Vagina (tissue), 2 donors: Measurements from ENCODE around the gene SCFD2. TPM values are rescaled to one million over a fixed set of nuclear protein-coding genes. Genes with fewer than 3 reads are reported as not detected.

Source experiments
- DNase-seq, 2 donors: peaks; one replicate each; pipeline ENCODE4 v3.0.0-alpha.2; 2017; ENCODE audit errors: extremely low spot score in 2 of 2
- H3K27ac ChIP-seq: fragments of 200-600 bp; sonication (generic); one replicate; pipeline ENCODE4 v1.5.1; 2019
- H3K27me3 ChIP-seq: fragments of 200-600 bp; sonication (generic); one replicate; pipeline ENCODE4 v1.5.1; 2019
- H3K36me3 ChIP-seq, 2 donors: fragments of 200-600 bp; sonication (generic); one replicate each; pipeline ENCODE4 v1.5.1; 2017 to 2019
- H3K4me1 ChIP-seq: fragments of 200-600 bp; sonication (generic); one replicate; pipeline ENCODE4 v1.5.1; 2019
- H3K4me3 ChIP-seq, 2 donors: fragments of 200-600 bp; sonication (generic); 1 replicate in 1 of 2; 2 replicates in 1 of 2; pipeline ENCODE4 v1.5.1; 2016 to 2019
- H3K9me3 ChIP-seq: fragments of 200-600 bp; sonication (generic); one replicate; pipeline ENCODE4 v1.5.1; 2019
- POLR2A ChIP-seq, 2 donors: fragments of 450-650 bp; IDR thresholded peaks; one replicate each; pipeline ENCODE4 v1.6.1; 2017; ENCODE audit warnings: antibody characterized with exemption in 2 of 2, mild to moderate bottlenecking in 2 of 2, moderate library complexity in 2 of 2
- POLR2AphosphoS5 ChIP-seq, 2 donors: sonication (generic); formaldehyde crosslinking; IDR thresholded peaks; one replicate each; pipeline ENCODE4 v1.9.0; 2017; ENCODE audit warnings: antibody characterized with exemption in 2 of 2, mild to moderate bottlenecking in 2 of 2, low read depth in 1 of 2; ENCODE audit not compliant: insufficient read depth in 1 of 2
- intact Hi-C: fragments of 100-400 bp; cut with DNase I; formaldehyde crosslinking; loops from one replicate; pipeline ENCODE4 v1.15.1; 2023
- total RNA-seq: library from RNA; depleted of rRNA; stranded (reverse); fragments of >200 nt; gene quantifications from one replicate; pipeline ENCODE4 v1.2.3, GENCODE V29; 2016
- TF ChIP-seq, protein P1 (sequence below), 3 experiments: fragments of 450-650 bp in 2 of 3; fragments of 200-600 bp in 1 of 3; sonication (generic) in 1 of 3; IDR thresholded peaks; one replicate each; pipeline ENCODE4 v1.5.1; 2017 to 2019; ENCODE audit warnings: antibody characterized with exemption in 3 of 3, mild to moderate bottlenecking in 2 of 3, moderate library complexity in 2 of 3

The SCFD2 gene
- total RNA-seq, 1 donor from 2014 or later: 33.1 TPM

DNA sequence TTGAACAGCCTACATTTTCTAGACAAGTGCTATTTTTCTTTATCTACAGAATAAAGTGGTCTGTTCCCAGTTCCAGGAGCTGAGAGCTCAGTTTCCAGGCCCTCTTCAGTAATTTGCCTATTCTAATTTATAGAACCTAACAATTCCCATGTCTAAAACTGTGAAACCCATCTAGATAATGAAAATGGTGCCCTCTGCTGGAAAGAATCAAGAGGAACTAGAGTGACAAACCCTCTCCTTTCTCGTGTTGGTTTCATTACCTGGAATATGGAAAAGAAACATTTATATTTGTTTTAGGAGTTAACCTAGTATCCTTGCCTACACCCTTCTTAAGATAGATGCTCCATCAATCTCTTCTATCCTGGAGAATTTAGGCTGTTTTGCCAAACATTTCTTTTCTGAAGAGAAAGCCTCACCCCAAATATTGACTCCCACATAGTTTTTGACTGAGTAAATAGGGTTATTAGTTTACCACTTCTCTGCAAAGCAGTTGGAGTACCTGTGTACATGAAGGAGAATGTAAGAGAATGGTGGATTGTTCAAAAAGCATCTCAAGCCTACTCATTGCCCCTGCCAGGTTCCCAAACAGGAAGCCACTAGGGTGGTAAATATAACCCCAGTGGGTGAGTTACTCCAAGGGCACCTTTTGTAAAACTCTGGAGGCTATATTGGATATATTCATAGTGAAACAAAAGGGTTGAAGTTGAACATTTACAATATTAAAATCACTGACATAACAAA is 382.1 kb downstream of the SCFD2 start:
- no peak overlapping the region for H3K27ac ChIP-seq
- TF ChIP-seq POLR2AphosphoS5 (IDR thresholded peaks at IDR 0.05; ENCODE audit: insufficient read depth in 1 of 2, low read depth in 1 of 2): no peak
- TF ChIP-seq, protein P1, sequence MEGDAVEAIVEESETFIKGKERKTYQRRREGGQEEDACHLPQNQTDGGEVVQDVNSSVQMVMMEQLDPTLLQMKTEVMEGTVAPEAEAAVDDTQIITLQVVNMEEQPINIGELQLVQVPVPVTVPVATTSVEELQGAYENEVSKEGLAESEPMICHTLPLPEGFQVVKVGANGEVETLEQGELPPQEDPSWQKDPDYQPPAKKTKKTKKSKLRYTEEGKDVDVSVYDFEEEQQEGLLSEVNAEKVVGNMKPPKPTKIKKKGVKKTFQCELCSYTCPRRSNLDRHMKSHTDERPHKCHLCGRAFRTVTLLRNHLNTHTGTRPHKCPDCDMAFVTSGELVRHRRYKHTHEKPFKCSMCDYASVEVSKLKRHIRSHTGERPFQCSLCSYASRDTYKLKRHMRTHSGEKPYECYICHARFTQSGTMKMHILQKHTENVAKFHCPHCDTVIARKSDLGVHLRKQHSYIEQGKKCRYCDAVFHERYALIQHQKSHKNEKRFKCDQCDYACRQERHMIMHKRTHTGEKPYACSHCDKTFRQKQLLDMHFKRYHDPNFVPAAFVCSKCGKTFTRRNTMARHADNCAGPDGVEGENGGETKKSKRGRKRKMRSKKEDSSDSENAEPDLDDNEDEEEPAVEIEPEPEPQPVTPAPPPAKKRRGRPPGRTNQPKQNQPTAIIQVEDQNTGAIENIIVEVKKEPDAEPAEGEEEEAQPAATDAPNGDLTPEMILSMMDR (IDR thresholded peaks at IDR 0.05): peak in 2 of 3 experiments; percentile 39 to 65
- H3K4me3 ChIP-seq: no peak overlapping the region
- peaks cover 14% of the 10 kb centered on the region for H3K4me1 ChIP-seq
- no peaks in the 10 kb centered on the region for H3K9me3 ChIP-seq
- no peaks in the 10 kb centered on the region for H3K27me3 ChIP-seq
- H3K36me3 ChIP-seq: no peaks in the 10 kb centered on the region
- intact Hi-C loops: loop anchor here (5.0 to 10.0 kb wide), 2 partner anchors 436 to 749 kb away; no protein-coding TSS in a partner anchor
- DNase-seq: no peak

DNA sequence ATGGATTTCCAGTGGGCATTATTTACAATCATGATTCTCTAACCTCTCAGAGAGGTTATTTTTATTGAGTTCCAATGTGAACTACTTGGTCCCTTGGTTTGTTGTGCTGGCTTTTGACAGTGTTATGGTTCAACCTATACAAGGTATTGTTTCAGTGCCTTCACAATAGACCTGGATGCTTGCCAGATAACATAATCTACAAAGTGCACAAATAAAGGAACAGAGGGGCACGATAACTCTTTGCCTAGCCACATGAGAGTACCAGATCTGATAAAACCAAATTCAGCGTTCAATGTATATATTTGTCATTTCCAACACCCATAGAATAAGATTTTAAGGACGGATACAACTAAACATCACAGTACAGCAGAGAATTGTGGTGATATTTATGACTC is 382.9 kb downstream of the SCFD2 start:
- DNase-seq: no peak
- H3K36me3 ChIP-seq: no peaks in the 10 kb centered on the region
- H3K27me3 ChIP-seq: no peaks in the 10 kb centered on the region
- no peak overlapping the region for H3K4me3 ChIP-seq
- peaks cover 14% of the 10 kb centered on the region for H3K4me1 ChIP-seq
- intact Hi-C loops: loop anchor here (5.0 to 10.0 kb wide), 2 partner anchors 436 to 748 kb away; no protein-coding TSS in a partner anchor
- H3K27ac ChIP-seq: no peak overlapping the region
- H3K9me3 ChIP-seq: no peaks in the 10 kb centered on the region
- TF ChIP-seq, protein P1 (IDR thresholded peaks at IDR 0.05): no peak
- TF ChIP-seq POLR2A (IDR thresholded peaks at IDR 0.05) (no peak), POLR2AphosphoS5 (IDR thresholded peaks at IDR 0.05; ENCODE audit: insufficient read depth in 1 of 2, low read depth in 1 of 2) (no peak)

DNA sequence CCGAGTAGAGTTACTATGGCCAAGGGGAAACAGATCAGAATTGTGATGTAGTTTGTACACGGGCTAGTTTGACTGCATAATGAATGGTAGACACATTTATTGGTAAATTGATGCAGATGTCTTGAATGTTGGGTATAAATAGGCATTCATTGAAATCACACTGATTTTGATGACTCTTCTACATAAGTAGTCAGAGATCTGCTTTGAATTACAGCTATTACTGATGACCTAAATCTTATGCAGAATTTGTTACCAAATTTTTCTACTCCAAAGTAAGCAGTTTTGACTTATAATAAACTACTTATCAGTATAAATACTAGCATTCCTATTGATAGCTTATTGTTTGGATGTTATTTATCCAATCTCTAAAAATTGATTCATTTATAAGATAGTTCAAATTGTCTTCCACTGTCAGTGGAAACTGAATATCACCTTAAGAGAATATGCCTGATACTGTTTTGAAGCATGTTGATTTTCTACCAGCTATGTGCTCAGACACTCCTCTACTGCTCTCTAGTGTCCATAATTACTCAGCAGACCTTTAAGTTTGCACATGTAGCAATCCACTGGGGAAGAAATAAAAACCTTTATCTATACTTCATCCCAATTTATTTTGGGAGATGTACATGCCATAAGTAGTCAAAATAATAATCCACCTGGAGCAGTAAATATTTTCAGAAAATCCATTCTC is 383.5 kb downstream of the SCFD2 start:
- intact Hi-C loops: loop anchor here (5.0 to 10.0 kb wide), 2 partner anchors 435 to 748 kb away; no protein-coding TSS in a partner anchor
- Histone ChIP-seq H3K9me3 (no peaks in the 10 kb centered on the region), H3K27ac (no peak overlapping the region), H3K36me3 (no peaks in the 10 kb centered on the region), H3K4me3 (no peak overlapping the region), H3K4me1 (peaks cover 14% of the 10 kb centered on the region), H3K27me3 (no peaks in the 10 kb centered on the region)
- TF ChIP-seq, protein P1 (IDR thresholded peaks at IDR 0.05): peak; percentile 12 to 65 (median 57)
- peak in 1 of 2 donors; percentile 15 for TF ChIP-seq POLR2AphosphoS5 (IDR thresholded peaks at IDR 0.05; ENCODE audit: insufficient read depth in 1 of 2, low read depth in 1 of 2)
- no peak for TF ChIP-seq POLR2A (IDR thresholded peaks at IDR 0.05)
- peak in 1 of 2 donors; percentile 18 for DNase-seq

DNA sequence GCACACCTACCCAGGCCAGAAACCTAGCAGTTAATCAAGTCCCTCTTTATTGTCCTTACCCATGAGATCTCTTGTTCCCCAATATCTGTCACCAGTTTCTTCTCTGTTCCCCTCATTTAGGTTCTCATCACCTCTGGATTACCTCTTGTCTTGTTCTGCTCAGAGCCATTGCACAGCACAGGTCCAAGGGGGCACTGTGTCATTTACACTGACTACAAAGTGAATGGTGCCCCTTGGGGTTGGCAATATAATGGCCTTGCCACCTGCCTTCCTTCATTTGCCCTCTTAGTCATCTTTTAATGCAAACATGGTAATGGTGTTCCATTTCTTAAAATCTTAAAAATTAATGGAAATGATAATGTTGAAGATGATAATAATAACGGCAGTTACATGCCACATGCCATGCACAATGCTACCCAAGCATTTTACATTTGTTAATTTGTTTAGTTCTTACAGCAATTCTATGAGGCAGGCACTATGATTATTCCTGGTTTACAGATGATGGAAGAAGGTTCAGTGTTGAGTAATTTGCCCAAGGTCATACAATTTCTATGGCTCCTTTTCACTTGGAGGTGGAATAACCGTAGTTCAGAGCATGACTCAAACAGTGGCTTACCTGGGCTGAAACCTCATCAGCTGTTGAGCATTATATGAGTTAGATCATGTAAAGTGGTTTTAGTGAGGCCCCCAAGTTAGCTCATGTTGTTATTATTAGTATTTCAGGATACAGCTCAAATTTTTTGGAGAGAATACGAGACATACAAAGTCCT is 385.9 kb downstream of the SCFD2 start:
- no peak overlapping the region for H3K27ac ChIP-seq
- H3K4me3 ChIP-seq: no peak overlapping the region
- H3K27me3 ChIP-seq: no peaks in the 10 kb centered on the region
- no peaks in the 10 kb centered on the region for H3K36me3 ChIP-seq
- intact Hi-C loops: loop anchor here (5.0 to 10.0 kb wide), 2 partner anchors 433 to 745 kb away; no protein-coding TSS in a partner anchor
- no peak for DNase-seq
- peaks cover 14% of the 10 kb centered on the region for H3K4me1 ChIP-seq
- TF ChIP-seq POLR2A (IDR thresholded peaks at IDR 0.05) (no peak), POLR2AphosphoS5 (IDR thresholded peaks at IDR 0.05; ENCODE audit: insufficient read depth in 1 of 2, low read depth in 1 of 2) (no peak)
- TF ChIP-seq, protein P1 (IDR thresholded peaks at IDR 0.05): no peak
- H3K9me3 ChIP-seq: no peaks in the 10 kb centered on the region
